Left ventricle myocardium superior (tissue), 1 donor: ENCODE measurements around the gene PDPK1. TPM values are rescaled to one million over a fixed set of nuclear protein-coding genes. Genes with fewer than 3 reads are reported as not detected.
"Not testable (repeated sequence)": the region's sequence is repeated elsewhere in the genome, so short reads cannot be mapped to it uniquely, and the experiment has no call there.

Experiments
- ATAC-seq: fragments of 200-7000 bp; cut with Tn5 transposase; one replicate; pipeline ENCODE4 v1.9.1; 2020; ENCODE audit warnings: mild to moderate bottlenecking, moderate library complexity
- DNase-seq: peaks from one replicate; pipeline ENCODE4 v3.0.0-alpha.2; 2020
- intact Hi-C: fragments of 100-400 bp; cut with micrococcal nuclease; formaldehyde crosslinking; loops from one replicate; pipeline ENCODE4 v1.11.0; 2022
- total RNA-seq: library from RNA; stranded (reverse); fragmentation: NEBNext Ultra II Directional; extraction: Animal tissue kit (Norgen Biotek cat#: 25700); gene quantifications from one replicate; pipeline ENCODE4 v1.2.1, GENCODE V29; 2021
- donor health status: DM: no; HTN: yes; CAD: no; lungs with severe emphysema.

Gene PDPK1
- total RNA-seq, 1 donor from 2014 or later, result 43.1 TPM

- intact Hi-C loops, result no loop called here
- peak; percentile 28 for ATAC-seq
- DNase-seq, result peak; percentile 71
These were observed 5.2 kb upstream of the PDPK1 start for GRCh38 chr16:2532494-2533141.

- DNase-seq, ATAC-seq, intact Hi-C loops: not testable (repeated sequence)
These were observed 4.6 kb upstream of the PDPK1 start for GRCh38 chr16:2533142-2533755.

DNA sequence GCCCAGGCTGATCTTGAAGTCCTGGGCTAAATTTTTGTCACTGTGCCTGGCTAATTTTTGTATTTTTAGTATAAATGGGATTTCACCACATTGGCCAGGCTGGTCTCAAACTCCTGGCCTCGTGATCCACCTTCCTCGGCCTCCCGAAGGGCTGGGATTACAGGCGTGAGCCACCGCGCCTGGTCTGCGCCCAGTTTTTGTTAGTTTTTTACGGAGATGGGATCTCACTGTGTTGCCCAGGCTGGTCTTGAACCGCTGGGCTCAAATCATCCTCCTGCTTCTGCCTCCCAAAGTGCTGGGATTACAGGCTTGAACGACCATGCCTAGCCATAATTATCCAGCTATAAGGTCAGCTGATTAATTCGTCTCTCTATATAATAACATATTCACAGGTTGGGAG, 3.9 kb upstream of the PDPK1 start:
- intact Hi-C loops, result no loop called here
- ATAC-seq (no peak), DNase-seq (no peak)

- ATAC-seq, DNase-seq, intact Hi-C loops: not testable (repeated sequence)
These were observed 3.5 kb upstream of the PDPK1 start for GRCh38 chr16:2534335-2534734.

- intact Hi-C loops, result no loop called here
- ATAC-seq, result no peak
- no peak for DNase-seq
These were observed 2.2 kb upstream of the PDPK1 start for GRCh38 chr16:2535625-2536013.

DNA sequence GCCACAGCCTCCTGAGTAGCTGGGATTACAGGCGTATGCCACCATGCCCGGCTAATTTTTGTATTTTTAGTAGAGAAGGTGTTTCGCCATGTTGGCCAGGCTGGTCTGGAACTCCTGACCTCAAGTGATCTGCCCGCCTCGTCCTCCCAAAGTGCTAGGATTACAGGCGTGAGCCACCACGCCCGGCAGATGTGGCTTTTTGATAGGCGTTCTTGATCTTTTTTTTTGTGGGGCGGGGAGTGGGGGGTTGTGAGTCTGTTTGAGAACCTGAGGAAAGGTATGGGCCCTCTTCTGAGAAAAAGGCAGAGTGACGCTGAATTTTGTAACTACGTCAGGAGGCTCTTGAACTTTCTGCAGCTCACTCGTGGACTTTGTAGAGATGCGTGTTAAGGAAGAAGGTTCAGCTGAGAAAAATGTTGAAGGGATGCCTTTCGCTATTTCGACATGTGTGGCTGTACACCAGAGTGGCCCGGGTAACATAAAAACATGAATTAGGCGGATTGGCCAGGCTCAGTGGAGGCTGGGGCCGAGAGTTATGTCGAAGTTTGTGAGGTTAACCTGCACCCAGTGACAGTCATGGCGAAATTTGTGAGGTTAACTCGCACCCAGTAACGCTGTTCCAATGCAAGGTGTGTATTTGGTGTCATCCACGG, 1.5 kb downstream of the PDPK1 start:
- DNase-seq, result peak; percentile 16
- ATAC-seq, intact Hi-C loops: not testable (repeated sequence)

GRCh38 chr16:2539845-2540458, 2.1 kb downstream of the PDPK1 start:
- peak; percentile 56 for DNase-seq
- intact Hi-C loops, ATAC-seq: not testable (repeated sequence)

- ATAC-seq, intact Hi-C loops, DNase-seq: not testable (repeated sequence)
These were observed 3.1 kb downstream of the PDPK1 start for GRCh38 chr16:2540912-2541311.

DNA sequence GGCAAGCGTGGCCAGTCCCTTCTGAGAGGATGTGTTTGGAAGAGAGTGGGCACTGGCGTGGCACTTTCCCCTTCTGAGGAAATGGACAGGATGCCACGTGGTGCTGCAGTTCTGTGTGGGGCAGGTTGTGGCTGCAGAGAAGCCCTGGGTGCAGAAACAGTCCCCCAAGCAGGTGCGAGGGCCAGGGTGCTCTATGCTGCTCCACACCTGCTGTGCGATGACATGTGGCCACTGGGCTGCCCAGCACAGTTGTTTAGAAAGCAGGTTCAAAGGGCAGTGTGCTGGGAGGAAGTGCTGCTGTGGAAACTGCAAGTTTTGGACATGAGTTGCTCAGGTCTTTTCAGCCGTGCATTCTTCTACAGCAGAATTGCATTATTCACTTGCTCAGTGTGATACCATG, 3.6 kb downstream of the PDPK1 start:
- intact Hi-C loops, ATAC-seq, DNase-seq: not testable (repeated sequence)

DNA sequence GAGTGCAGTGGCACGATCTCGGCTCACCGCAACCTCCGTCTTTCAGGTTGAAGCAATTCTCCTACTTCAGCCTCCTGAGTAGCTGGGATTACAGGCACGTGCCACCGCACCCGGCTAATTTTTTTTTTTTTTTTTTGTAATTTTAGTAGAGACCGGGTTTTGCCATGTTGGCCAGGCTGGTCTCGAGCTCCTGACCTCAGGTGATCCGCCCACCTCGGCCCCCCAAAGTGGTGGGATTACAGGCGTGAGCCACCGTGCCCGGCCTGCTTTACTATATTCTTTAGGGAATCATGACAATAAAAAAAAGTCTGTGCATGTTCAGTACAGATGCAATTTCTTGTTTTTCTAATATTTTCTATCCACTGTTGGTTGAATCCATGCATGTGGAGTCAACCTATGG, 6.0 kb downstream of the PDPK1 start:
- DNase-seq, intact Hi-C loops, ATAC-seq: not testable (repeated sequence)

GRCh38 chr16:2550283-2550878, 12.6 kb downstream of the PDPK1 start:
- DNase-seq, ATAC-seq, intact Hi-C loops: not testable (repeated sequence)

GRCh38 chr16:2551420-2551889, 13.6 kb downstream of the PDPK1 start:
- ATAC-seq, intact Hi-C loops, DNase-seq: not testable (repeated sequence)

- peak; percentile 17 for ATAC-seq
- DNase-seq, intact Hi-C loops: not testable (repeated sequence)
These were observed 17.0 kb downstream of the PDPK1 start for GRCh38 chr16:2554709-2555425.

GRCh38 chr16:2557150-2557549, 19.3 kb downstream of the PDPK1 start:
- intact Hi-C loops, result not testable (repeated sequence)

GRCh38 chr16:2560131-2560797, 22.4 kb downstream of the PDPK1 start:
- DNase-seq, intact Hi-C loops: not testable (repeated sequence)
- ATAC-seq, result peak; percentile 69

More at GRCh38 chr16:2557150-2557549, 19.3 kb downstream of the PDPK1 start:
- not testable (repeated sequence) for DNase-seq, ATAC-seq

GRCh38 chr16:2560798-2561133, 22.9 kb downstream of the PDPK1 start:
- intact Hi-C loops, result not testable (repeated sequence)
- DNase-seq, result peak; percentile 79
- ATAC-seq, result peak; percentile 86

DNA sequence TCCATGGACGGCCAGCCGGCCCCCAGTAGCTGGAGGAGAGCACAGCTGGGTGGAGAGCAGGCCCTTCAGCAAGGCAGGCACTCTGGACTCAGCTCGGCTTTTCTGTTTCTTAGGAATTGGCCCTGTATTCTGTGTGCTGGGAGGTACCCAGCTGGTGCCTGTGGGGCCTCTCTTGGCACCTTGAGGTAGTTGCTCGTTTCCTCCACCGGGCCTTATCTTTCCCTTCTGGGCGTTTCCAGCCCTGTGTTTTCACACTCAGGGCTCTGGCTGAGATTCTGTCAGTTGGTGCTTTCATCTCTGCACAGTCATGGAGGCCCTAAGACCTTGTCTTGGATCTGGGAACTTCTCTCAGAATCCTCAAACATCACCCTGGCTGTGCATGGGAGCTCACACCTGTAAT, 29.7 kb downstream of the PDPK1 start:
- intact Hi-C loops, DNase-seq: not testable (repeated sequence)
- peak; percentile 9 for ATAC-seq

- ATAC-seq, intact Hi-C loops: not testable (repeated sequence)
These were observed 30.8 kb downstream of the PDPK1 start for GRCh38 chr16:2568573-2568972.

More at GRCh38 chr16:2568573-2568972, 30.8 kb downstream of the PDPK1 start:
- DNase-seq, result not testable (repeated sequence)
